NCI-H1105 (cell line): ENCODE data around the gene TDRD7.

Source experiments
- DNase-seq: peaks from one replicate; lab custom pipeline; 2025; lab: John Stamatoyannopoulos, UW

TDRD7 gene

GRCh38 chr9:97507428-97507984 is 95.6 kb downstream of the TDRD7 start:
- no peak for DNase-seq

DNA sequence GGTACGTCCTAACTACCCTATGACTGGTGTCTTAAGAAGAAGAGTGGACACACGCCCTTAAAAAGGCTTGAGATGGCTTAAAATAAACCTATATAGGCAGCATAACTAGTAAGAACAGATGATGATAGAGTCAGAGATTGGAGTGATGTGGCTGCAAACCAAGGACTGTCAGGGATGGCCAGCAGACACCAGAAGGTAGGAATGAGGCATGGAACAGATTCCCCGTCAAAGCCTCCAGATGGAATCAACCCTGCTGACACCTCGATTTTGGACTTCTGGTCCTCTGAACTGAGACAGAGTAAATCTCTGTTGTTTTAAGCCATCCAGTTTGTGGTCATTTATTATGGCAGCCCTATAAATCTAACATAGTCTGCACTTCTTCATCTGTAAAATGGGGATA is 97.0 kb downstream of the TDRD7 start:
- no peak for DNase-seq

- DNase-seq: no peak
Observed at GRCh38 chr9:97510797-97511654, 99.1 kb downstream of the TDRD7 start.

- no peak for DNase-seq
Observed at GRCh38 chr9:97511655-97512427, 99.9 kb downstream of the TDRD7 start.

DNA sequence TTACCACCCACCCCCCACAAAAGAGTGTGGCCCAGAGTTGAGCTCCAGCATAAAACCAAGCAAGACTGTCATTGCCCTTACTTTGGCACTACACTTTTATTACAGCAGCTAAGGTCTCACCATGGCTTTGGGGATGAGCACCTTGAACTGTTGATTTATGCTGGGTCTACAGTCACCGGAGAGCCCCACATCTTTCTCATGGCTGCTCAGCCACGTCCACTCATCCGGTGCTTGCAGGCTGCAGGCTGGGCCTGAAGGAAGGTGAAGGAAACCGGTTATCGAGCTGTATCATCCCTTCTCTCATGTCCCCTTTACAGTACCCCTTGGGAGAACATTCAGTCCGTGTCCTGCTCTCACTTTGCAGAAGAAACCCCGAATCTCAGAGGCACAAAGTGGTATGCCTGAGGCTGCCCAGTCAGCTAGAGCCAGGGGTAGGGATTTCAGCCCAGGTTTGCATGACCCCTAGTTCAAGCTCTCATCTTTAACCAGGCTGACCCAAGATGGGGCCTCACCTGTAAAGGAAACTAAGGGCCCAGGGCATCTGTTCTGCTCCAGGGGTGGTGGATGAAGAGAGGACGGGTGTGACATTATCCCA is 101.2 kb downstream of the TDRD7 start:
- DNase-seq: no peak

GRCh38 chr9:97514531-97514930 is 102.6 kb downstream of the TDRD7 start:
- DNase-seq: no peak

GRCh38 chr9:97515662-97516061 is 103.8 kb downstream of the TDRD7 start:
- no peak for DNase-seq

- DNase-seq: no peak
Observed at GRCh38 chr9:97516111-97516510, 104.2 kb downstream of the TDRD7 start.

DNA sequence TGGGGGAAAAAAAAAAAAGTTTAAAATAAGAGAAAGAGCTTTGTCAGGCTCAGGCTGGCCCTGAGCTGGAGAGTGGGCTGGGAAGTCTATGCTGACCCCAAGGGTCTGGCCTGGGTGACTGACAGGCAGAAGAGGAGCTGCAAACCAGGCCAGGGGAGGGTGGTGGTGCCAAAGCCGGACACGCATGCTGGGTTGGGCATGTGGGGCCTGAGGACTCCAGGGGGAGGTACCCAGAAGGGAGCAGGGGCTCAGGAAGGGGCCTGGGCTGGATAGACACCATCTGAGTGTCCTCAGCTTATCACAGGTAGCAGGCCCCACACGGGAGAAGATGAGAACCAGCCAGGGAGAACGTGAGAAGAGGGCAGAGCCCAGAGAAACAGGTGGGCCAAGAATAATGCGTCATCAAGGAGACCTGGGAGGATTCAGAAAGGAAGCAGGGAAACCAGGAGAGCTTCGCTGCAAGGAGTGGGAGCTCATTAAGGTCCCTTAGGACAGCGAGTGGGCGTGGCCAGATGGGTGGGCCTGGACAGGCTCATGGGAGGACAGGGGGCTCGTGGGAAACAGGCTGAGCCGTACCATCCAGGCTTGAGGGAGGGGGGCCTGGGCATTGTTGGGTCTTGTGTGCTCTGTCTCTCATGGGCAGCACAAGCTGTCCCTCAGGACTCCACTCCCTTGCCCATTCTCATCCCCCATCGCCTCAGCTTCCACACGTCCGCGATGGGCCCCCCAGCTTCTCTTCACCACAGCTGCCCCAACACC is 105.6 kb downstream of the TDRD7 start:
- no peak for DNase-seq

DNA sequence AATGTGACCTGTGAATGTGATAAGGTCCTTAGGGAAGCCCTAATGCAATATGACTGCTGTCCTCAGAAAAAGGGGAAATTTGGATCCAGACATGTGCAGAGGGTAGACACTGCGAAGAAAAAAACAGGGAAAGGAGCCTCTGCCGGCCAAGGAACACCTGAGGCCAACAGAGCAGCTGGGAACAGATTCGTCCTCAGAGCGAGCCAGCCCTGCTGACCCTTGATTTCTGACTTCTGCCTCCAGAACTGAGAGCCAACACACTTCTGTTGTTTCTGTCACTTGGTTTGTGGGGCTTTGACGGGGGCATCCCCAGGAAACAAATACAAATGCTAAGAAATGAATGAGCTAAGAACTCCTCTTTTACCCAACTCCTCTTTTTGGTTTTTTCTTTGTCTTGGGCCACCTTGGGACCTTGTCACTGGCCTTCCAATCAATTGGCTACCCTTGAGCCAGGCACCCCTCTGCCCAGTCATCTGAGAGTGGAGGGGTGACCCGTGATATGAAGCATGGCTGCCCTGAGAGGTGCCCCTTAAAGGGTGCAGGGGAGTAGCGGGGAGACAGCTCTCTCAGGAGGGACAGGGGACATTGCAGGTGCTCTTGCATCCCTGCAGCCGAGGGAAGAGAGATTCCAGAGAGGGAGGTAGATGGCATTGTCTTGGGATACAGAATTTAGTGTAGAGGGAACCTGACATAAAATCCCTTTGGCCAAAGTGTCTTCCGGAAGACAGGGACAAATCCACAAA is 106.4 kb downstream of the TDRD7 start:
- no peak for DNase-seq

GRCh38 chr9:97518909-97519307 is 107.0 kb downstream of the TDRD7 start:
- DNase-seq: no peak

DNA sequence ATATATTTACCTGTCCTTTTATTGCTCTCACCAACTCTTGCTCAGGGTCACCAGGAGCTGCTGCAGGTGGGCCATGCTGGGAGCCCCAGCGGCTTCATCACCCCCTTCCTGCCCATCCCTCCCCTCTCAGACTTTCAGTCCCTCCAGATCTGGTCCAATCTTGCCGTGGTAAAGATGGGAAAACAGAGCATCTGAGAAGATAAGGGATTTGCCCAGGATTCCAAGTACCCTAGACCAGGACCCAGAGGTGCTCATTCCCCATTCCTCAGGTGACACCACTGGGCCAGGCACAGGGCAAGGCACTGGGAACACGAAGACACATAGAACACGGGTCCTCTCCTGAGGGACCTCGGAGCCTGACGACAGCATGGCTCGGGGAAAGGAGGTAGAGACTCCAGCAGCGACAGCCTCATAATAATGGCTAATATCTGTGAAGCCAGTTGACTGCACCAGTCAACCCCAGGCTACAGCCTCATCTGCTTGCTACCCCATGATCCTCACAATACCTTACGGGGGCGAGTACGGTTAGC is 107.6 kb downstream of the TDRD7 start:
- DNase-seq: no peak

- no peak for DNase-seq
Observed at GRCh38 chr9:97521576-97522333, 109.9 kb downstream of the TDRD7 start.

DNA sequence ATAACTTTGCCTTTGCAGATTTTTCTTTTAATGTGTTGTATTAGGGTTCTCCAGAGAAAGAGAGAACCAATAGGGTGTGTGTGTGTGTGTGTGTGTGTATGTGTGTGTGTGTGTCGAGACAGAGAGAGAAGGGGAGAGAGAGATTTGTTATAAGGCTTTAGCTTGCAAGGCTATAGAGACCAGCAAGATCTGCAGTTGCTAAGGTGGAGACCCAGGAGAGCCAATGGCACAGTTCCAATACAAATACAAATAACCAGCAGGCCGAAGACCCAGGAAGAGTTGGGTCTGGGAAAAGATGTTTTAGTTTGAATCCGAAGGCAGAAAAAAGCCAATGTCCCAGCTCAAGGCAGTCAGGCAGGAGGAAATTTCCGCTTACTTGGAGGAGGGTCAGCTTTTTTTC is 112.5 kb downstream of the TDRD7 start:
- DNase-seq: no peak

DNA sequence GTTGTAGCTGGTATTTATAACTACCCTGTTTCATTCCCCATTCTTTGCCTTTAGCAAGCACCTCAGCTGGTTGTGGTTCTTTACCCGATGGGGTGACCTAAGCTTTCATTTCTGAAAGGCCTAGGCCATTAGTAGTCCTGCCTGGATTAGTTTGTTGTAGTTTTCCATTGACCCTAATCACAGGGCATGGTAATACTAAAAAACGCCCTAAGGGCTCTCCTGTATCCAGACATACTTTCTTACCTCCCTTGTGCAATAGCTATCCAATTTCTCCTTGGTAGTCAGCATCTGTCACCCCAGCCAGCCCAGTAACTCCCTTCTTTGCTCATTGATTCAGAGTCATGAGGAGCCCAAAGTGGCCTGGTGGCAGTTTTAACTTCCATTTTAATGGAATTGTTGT is 113.6 kb downstream of the TDRD7 start:
- no peak for DNase-seq

DNA sequence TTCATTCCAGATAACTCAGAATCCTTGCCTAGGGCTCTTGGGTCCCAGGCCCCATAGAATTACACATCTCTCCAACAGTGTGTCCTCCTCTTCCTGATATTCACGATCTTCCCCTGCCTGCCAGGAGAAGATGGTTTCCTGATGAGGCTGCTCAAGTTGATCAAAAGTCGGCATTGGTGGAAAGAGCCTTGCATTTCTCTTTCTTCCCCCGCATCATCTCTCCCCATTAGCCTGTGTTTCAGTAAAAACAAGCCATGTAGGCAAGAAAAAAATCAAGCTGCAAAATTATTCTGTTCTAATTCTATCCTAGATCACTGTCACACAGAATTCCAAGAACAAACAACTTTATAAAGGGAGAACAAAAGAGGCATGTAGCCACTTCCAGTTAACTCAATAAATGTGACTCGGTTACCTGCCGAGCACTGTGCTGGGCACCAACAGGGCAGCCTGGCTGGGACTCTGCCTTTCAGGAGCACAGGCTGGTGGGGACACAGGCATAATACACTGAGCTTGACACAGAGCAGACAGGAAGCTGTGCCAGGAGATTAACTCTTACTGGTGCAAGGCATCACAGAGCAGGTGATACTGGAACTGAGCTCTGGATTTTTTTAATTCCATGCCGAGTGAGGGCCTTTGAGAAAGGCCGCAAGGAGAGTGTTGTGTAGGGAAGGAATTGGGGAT is 115.1 kb downstream of the TDRD7 start:
- DNase-seq: no peak

DNA sequence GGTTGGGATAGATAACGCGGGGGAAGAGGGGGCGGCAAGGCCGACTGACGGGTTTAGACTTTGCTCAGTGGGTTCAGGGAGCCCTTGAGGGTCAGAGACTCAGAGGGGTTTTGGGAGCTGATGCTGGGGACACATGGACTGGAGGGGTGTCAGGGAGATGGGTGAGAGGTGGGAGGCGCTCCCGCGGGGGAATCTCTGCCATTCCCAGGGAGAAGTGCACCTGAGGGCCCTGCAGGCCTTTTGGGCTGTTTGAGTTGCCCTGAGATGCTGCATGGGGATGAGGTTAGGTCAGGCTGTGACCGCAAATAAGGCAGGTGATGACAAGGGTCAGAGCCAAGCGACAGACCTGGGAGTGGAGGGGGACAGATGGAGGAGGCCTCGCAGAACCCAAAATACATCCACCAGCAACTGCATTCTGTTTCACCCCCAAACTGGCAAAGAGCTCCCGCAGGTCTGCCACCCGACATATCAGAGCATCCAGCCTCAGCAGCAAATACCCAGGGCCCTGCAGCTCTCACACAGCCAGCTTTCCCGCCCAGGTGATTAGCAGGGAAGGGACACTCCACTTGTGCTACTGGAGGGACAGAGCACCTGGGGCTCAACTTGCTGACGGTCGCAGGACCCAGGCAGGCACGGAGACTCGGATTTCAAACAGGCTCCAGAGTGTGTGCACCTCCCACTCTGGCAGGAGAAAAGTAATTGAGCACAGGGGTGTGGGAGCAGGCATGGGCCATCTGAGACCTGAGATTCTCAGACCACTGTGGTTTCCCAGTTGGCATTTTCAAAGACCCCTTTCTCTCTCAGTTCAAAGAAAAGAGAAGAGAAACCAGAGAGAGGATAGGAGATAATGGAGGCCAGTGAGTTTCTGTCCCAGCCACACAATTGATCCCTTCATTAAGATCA is 116.0 kb downstream of the TDRD7 start:
- DNase-seq: no peak

- DNase-seq: no peak
Observed at GRCh38 chr9:97528529-97529230, 116.8 kb downstream of the TDRD7 start.
